ENCODE measurements around the gene C10orf88.
A peak's percentile ranks its signal among the peaks of the same experiment; 100 is the strongest.

The C10orf88 gene, protein sequence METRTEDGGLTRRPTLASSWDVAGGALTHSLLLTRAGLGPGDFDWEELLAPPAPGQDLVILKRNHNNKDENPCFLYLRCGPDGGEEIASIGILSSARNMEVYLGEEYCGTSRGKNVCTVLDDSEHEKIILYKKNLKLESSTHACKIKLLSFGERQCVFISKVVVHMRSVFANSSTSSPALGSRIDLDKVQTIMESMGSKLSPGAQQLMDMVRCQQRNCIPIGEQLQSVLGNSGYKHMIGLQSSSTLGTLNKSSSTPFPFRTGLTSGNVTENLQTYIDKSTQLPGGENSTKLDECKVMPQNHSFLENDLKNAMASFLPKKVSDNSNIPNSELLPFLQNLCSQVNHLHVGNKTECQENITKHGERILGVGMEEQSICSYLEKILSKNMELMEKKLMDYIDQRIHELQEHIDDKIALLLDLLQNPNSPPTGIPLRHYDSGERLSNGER
- 4.1 to 9.1 reads per million in 2 donors for total RNA-seq

DNA sequence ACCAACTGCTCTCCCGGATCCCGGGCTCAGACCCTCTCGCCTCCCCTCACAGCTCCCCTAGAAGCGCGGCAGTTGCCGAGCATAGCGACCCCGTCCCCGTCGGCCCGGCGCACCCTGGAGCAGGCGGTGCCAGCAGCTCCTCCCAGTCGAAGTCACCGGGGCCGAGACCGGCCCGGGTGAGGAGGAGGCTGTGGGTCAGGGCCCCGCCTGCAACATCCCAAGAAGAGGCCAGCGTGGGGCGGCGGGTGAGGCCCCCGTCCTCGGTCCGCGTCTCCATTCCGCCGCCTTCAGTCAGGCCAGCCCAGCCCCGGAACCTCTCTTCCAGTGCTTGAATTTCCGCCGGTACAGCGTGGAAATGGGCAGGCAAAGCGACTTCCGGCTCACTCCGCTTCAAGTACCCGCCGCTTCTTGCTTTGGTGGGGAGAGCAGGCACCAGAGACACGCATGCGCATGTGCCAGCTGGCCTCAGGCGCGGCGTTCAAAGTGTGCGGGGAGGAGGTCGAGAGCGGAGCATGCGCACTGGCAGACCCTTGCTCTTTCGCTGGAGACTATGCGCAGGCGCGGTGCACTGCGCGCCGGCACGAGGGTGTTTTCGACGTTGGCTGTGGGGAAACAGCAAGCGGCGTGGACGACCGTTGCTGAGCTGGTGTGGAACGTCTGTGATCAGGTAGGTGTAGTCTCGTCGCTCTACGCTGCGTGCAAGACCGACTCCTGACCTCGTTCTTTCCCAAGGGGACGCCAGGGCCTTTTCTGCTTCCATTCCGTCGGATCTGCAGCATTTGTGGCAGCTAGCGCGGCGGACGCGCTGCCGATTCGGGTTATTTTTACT, at the start of gene C10orf88:
Gene C10orf88, minus strand, starts transcription at position 326 of the 829 bp plus-strand sequence. Its CDS starts 49 bp downstream, at position 277.
- peak; percentile 95 to 99 (median 97) for DNase-seq

DNA sequence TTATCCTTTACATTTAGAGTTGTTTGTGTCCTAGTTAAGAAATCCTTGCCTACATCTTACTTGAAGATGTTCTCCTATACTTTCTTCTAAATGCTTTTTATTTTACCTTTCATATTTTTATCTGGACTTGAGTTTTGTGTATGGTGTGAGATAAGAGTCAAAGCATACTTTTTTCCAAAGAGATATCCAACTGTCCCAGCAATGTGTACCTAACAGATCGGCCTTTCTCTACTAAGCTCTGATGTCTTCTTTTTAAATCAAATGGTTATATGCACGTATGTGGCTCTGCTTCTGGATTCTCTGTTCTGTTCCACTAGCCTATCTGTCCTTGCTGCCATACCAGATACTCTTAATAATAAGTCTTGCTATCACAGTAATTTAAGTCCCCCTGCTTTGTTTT, 47.3 kb upstream of the C10orf88 start:
- no peak for DNase-seq

DNA sequence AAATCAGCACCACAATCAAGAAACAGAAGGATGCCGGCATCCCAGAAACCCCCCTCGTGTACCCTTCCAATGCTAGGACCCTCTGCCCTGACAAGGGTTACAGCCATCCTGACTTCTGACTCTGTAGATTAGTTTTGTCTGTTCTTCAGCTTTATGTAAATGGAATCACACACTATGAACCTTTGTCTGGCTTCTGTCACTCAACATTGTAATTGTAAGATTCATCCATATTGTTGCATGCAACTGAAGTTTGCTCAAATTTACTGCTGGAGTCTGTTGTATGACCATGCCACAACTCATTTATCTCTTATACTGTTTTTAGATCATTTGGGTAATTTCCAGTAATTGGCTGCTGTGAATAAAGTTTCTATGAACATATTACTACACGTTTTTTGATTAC, 46.1 kb upstream of the C10orf88 start:
- DNase-seq, result no peak

DNA sequence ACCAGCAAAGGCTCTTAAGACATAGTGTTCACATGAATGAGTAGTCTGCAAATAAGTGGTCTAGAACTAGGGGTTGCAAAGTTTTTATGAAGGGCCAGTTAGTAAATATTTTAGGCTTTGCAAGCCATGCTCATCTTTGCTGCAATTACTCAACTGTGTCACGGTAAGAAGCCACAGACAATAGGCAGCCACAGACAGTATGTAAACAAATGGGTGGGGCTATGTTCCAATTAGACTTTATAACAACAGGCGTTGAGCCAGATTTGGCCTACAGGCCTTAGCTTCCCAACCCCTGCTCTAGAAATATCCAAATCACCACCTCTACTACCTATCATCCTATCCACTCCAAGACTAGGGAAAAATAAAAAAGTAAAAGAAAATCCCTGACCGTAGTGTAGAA, 45.3 kb upstream of the C10orf88 start:
- DNase-seq, result peak in 1 of 5 experiments; percentile 12

DNA sequence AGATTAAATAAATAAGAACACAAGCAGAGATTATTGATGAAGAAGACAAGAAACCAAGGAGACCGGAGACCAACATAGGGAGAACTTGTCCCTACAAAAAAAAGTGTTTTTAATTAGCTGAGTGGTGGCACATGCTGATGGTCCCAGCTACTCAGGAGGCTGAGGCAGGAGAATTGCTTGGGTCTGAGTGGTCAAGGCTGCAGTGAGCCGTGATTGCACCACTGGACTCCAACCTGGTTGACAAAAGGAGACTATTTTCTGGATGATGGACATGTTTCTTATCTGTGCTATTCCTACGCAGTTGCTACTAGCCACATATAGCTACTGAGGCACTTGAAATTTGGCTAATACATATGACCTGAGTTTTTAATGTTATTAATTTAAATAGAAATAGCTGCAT, 44.9 kb upstream of the C10orf88 start:
- DNase-seq, result no peak

DNA sequence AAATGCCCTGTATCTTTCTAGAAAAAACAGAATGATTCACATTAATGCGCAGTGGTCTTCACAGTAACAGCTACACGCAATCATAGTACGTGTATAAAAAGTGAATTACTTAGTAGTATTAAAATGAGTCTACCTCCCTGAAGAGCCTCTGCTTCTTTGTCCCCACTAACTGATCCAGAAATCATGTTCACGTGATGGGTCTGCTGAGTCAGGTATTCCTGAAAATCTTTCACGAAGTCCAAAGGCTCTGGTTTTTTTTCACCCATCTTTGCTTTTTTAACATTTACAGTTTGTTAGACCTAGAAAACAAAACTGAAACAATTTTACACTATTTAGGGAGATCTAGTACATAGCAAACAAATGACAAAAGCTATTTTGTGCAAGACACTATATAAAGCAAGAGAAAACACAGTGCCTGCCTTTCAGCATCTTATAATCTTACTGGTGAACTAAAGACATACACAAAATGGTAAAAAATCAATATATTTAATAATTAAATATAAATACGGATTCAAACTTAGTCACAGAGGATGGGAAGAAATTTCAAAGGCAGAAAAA, 44.4 kb upstream of the C10orf88 start:
- DNase-seq, result no peak

DNA sequence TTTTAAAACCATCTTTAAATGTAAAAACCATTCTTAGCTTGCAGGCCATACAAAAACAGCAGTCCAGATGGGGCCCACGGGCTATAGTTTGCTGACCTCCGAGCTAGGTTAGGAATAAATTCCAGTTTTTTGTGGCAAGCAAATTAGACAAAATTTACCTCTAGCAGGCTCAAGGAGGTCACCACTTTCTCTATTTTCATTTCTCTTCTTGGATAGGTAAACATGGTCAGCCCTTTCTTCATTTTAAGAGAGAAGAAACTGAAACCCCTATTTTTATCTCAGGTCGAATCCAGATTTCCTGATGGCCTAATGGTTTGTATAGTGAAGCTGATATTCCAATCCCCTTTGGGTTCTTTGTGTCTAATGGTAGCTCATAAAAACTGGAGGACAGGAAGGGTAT, 43.8 kb upstream of the C10orf88 start:
- DNase-seq, result no peak

DNA sequence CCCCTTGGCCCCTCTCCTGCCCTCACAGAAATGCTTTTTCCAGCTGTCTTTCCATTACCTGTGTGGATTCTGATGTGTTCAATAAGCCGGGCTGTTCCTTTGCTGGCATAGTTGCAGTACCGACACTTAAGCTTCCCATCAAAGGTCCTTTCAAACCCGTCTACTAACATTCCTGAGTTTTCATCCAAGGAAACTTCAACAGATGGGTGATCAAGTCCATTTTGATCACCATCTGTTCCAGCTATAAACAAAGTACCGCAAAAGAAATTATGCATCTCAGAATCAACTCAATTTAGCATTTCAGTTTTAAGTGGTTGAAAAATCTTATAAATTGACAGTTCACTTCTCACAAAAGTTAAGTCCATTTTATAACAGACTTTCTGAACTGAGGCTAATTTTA, 41.9 kb upstream of the C10orf88 start:
- DNase-seq, result no peak

DNA sequence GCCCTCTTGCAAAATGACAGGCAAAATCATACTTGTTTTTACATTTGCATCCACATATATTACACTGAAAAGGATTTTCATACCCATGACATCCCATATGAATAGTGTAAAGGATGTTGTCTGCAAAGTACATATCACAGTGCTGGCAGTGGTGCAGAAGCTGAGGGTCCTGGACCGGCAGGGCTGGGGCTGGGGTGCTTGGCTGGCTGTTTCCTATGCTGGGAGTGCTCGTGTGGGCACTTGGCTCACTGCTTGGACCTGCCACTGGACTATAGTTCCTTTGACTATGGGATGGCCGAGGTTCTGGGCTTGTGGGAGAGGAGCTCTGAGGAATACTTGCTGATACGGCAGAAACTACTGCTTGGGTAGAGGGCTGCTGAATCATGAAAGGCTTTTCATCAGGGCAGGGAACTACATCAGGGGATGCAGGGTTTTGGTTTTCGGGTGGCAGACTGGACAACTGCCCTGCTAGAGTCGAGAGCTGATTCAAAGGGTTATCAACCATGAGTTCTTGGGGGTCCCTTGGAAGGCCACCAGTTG, 39.8 kb upstream of the C10orf88 start:
- no peak for DNase-seq

DNA sequence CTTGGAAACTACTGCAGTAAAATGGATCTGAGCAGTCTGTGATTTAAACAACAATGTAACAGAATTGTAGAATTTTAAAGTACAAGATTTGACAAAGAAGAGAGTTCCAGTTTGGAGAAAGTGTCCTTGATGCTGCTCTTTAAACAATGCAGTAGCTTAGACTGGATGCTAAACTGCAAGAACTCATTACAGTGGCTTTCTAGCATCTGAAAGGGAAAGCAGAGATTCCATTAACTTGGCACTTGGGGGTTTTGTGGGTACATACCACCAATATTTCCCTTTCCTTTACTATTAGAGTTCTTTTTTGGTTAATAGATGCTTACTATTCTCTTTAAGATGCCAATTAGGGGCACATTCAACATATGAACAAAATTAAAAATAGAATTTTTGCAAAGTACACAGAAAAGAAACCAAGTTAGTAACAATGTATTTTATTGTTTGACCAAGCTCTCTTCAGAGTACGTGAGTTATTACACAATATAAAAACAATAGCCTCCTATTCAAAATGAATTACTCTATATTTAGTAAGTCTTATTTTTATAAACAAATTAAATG, 38.1 kb upstream of the C10orf88 start:
- DNase-seq, result no peak

DNA sequence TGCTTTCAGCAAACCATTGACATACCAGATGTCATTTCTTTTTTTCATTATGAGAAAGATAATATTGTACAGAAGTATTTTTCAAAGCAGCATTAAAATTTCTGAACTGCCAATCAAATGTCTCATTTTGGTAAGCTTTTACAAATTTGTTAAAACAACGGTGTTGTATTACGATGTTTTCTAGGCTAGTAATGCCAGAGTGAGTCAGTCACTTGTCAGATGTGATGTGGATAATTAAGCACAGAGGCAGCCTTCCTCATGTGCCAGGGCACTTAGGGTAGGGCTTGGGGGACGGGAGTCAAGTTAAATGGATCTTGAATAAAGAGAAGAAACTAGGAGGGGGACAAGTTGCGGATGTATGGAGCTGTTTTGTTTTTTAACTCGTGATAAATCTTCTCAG, 36.3 kb upstream of the C10orf88 start:
- no peak for DNase-seq

DNA sequence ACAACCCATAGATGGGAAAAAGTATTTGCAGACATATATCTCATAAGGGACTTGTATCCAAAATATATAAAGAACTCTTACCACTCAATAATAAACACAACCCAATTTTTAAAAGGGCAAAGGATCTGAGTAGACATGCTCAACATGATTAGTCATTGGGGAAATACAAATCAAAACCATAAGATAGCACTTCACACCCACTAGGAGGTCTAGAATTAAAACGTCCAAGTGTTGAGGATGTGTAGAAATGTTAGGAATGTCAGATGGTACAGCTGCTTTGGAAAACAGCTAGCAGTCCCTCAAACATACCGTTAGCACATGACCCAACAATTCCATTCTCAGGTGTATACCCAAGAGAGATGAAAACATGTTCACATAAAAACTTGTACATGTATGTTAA, 34.5 kb upstream of the C10orf88 start:
- DNase-seq, result no peak

DNA sequence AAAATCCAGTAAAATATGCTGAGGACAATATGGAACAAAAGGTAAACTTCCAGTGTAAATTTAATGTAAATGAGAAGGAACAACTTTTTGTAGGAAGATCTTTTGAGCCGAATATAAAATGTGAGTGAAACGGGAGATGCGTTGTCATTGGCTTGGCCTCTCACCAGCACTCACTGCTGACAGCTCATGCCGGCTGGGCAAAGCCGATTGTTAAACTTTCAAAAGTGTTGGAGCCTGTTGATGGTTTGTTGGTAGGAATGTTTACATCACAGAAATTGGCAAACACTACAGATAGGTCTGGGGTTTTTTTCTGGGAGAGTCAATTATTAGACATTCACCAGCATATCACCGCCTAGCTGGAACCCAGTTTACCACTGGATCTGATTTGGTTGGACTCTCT, 32.3 kb upstream of the C10orf88 start:
- no peak for DNase-seq

DNA sequence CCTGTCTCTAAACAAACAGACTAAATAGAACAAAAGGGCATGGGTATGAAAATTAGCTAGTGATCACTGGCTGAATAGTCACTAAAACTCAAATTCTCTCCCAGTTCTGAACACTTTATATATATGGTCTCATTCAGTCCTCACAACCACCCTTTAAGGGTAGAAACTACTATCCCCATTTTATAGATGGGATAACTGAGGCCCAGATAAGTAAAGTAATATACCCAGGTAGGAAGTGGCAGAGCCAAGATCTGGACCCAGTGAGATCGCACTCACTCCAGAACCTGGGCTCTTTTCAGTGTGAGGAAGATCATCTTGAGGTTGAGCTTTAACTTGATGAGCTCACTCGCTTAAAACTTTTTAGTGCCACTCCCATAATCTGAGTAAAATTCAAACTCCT, 30.7 kb upstream of the C10orf88 start:
- no peak for DNase-seq

DNA sequence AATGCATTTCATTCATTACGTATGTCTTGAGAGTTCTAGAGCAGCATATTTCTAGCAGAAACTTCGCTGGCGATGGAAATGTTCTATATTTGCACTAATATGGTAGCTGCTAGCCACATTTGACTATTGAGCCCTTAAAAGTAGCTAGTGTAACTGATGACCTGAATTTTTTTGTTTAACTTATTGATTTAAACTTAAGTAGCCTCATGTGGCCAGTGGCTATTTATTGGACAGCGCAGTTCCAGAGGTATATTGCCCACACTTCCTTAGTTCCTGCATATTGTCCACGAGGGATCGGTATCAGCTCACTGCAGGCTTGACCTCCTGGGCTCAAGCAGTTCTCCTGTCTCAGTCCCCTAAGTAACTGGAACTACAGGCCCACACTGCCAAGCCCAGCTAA, 29.9 kb upstream of the C10orf88 start:
- no peak for DNase-seq

DNA sequence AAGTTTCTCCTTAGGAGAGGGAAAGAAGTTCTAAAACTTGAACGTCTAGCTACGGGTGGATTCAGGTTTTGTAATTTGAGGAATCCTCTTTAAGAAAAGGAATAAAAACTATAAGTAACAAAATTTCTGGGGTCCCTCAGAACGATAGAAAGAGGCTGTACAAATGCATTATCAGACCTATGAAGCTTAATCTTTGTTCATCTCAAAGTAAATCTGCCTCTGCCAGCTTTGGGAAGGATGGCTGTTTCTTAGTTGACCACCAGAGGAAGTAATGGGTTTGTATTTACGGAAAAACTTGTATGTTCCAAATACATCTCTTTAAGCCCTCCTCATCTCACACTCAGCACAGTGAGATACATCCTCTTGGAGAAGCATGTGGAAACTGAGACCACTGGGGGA, 27.0 kb upstream of the C10orf88 start:
- DNase-seq, result peak in 1 of 5 experiments; percentile 33

DNA sequence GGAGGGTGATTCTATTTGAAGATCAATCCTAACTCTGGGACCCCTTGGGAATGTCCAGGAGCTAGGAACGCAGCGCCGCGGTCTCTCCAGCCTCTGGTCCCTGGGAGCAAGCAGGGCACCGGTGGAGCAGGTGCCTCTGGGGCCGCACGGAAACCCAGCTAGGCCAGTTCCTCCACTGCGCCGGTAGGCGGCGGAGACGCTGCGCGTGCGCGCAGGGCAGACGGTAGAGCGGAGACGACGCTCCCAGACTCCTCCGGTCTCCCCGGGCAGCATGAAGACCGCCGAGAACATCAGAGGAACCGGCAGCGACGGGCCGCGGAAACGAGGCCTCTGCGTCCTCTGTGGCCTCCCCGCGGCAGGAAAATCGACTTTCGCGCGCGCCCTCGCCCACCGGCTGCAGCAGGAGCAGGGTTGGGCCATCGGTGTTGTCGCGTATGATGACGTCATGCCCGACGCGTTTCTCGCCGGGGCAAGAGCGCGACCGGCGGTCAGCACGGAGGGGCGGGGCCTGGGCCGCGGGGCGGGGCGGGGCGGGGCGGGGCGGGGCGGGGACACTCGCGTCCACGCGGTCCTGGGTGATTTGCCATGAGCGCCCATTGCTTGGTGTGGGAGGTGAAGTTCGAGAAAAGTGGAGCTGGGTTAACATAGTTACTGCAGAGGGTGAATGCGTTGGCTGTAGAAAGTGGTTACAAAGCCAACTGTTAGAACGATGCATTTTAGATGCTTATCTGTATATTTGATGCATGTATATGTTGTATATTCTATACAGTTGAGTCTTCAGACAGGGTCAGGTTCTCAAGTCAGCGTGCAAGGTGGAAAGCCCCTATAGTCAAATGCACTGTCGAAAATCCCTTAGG, 26.4 kb upstream of the C10orf88 start, which contains the start of gene PSTK:
Gene PSTK, plus strand, starts transcription at position 193 of the 857 bp plus-strand sequence. Its CDS starts 79 bp downstream, at position 272.
- peak; percentile 67 to 95 (median 82) for DNase-seq

DNA sequence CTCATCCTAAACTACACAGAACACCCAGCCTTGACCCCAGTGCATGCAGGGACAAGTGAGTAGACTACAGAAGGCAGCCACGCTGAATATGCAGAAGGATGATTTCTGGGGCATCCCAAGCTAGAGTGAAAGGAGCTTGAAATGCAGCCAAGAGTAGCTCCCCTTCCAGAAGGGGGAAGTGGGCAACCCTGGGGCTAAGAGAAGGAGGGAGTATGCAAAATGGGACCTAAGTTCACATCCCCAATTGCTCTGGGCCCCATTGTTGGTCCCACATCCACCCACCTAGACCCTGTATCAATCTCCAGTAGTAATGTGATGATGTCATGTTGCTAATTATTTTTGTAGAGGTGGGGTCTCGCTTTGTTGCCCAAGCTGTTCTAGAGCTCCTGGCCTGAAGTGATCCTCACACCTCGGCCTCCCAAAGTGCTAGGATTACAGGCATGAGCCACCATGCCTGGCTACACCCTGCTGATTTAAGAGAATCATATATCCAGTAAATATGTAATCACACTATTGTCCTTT, 20.6 kb upstream of the C10orf88 start:
- no peak for DNase-seq

DNA sequence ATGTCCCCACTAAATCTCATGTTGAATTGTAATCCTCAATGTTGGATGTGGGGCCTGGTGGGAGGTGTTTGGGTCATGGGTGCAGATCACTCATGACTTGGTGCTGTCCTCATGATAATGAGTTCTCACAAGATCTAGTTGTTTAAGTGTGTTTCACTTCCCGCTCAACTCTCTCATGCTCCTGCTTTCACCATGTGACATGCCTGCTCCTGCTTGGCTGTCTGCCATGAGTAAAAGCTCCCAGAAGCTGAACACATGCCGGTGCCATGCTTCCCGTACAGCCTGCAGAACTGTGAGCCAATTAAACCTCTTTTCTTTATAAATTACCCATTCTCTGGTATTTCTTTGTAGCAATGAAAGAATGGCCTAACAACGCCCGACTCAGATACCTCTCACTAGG, 20.0 kb upstream of the C10orf88 start:
- DNase-seq, result no peak

DNA sequence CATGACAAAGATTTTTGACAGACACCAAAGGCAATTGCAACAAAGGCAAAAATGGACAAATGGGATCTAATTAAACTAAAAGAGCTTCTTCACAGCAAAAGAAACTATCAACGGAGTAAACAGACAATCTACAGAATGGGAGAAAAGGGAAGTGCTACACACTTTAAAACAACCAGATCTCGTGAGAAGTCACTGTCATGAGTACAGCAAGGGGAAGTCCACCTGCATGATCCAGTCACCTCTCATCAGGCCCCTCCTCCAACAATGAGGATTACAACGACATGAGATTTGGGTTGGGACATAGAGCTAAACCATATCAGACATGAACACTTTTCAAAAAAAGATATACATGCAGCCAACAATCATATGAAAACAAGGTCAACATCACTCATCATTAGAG, 14.7 kb upstream of the C10orf88 start:
- no peak for DNase-seq

DNA sequence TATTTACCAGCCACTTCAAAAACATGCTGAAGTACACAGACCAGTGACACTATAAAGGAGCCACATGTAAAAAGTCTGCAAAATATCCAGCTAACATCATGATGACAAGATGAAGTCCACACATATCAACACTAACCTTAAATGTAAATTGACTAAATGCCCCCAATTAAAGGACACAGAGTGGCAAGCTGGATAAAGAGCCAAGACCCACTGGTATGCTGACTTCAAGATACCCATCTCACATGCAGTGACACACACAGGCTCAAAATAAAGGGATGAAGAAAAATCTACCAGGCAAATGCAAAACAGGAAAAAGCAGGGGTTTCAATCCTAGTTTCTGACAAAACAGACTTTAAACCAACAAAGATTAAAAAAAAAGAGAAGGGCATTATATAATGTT, 12.9 kb upstream of the C10orf88 start:
- no peak for DNase-seq

DNA sequence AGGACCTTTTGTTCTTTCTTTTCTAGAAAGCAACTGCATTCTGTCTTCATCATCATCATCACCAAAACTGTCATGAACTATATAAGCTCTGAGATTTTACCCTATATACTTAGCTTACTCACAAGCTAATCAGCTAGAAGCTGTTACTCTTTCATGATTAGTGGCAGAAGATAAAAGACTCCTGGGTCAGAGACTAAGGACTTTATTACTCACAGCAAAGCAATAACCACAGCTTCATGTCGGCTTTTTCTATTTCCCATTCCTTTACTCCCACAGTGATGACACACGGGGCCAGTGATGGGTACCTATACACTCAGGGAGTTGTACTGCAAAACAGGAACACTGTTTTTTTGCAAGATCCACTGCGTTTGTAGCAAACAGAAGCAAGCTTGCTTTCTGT, 8.4 kb upstream of the C10orf88 start:
- no peak for DNase-seq

Data from T-helper 2 cell (primary cell).